SU-DHL-6 (cell line): ENCODE measurements around the gene BCORL1.

Experiments used
- H2AFZ ChIP-seq: fragments of 200-600 bp; sonication (generic); 2 replicates; pipeline ENCODE4 v1.6.1; 2014; ENCODE audit warnings: low read depth, mild to moderate bottlenecking, moderate library complexity, mixed read lengths, antibody characterized with exemption, low read length; ENCODE audit not compliant: severe bottlenecking
- H3F3A ChIP-seq: fragments of 200-600 bp; shearing (Covaris generic); 2 replicates; pipeline ENCODE4 v1.6.0; 2016; ENCODE audit warnings: antibody characterized with exemption, mild to moderate bottlenecking; ENCODE audit not compliant: insufficient read depth
- H3K27ac ChIP-seq: fragments of 200-600 bp; sonication (generic); 2 replicates; pipeline ENCODE4 v1.5.1; 2016; ENCODE audit warnings: low read depth, mild to moderate bottlenecking, low read length, moderate library complexity, mixed read lengths
- H3K27me3 ChIP-seq: fragments of 200-600 bp; sonication (generic), shearing (Covaris generic); 2 replicates; pipeline ENCODE4 v1.6.0; 2014; ENCODE audit warnings: mild to moderate bottlenecking, low read length
- H3K36me3 ChIP-seq: fragments of 200-600 bp; sonication (generic); 2 replicates; pipeline ENCODE4 v1.6.1; 2014; ENCODE audit warnings: mild to moderate bottlenecking, low read length, mixed read lengths
- H3K4me2 ChIP-seq: fragments of 300-600, 200-600 bp; shearing (Covaris generic), sonication (generic); 2 replicates; pipeline ENCODE4 v1.6.0; 2014; ENCODE audit warnings: low read length, low read depth, mild to moderate bottlenecking; ENCODE audit not compliant: poor library complexity, severe bottlenecking
- H3K4me3 ChIP-seq: fragments of 200-600 bp; sonication (generic); 2 replicates; pipeline ENCODE4 v1.5.1; 2014; ENCODE audit warnings: antibody characterized with exemption, low read length, mild to moderate bottlenecking, mixed read lengths; ENCODE audit not compliant: insufficient read depth, poor library complexity, severe bottlenecking
- H3K79me2 ChIP-seq: fragments of 200-600 bp; sonication (generic); 2 replicates; pipeline ENCODE4 v1.6.1; 2014; ENCODE audit warnings: mild to moderate bottlenecking, low read length, moderate library complexity; ENCODE audit not compliant: insufficient read depth
- H3K9ac ChIP-seq: fragments of 200-600 bp; sonication (generic); 2 replicates; pipeline ENCODE4 v1.7.0; 2014; ENCODE audit warnings: mild to moderate bottlenecking, low read length
- H3K9me2 ChIP-seq: fragments of 200-600 bp; sonication (generic); replicated peaks from 2 replicates; pipeline ENCODE4 v1.6.1; 2014; ENCODE audit warnings: low read length; ENCODE audit not compliant: insufficient read depth
- H3K9me3 ChIP-seq: fragments of 200-600 bp; sonication (generic); 2 replicates; pipeline ENCODE4 v1.6.1; 2014; ENCODE audit warnings: low read length, mixed read lengths; ENCODE audit not compliant: insufficient read depth
- H4K20me1 ChIP-seq: fragments of 200-600 bp; sonication (generic); 2 replicates; pipeline ENCODE4 v1.6.1; 2014; ENCODE audit warnings: low read depth, mild to moderate bottlenecking, antibody characterized with exemption, low read length, moderate library complexity, mixed read lengths
- CTCF ChIP-seq: fragments of 200-600 bp; sonication (generic); IDR thresholded peaks from one replicate; pipeline ENCODE4 v1.5.1; 2017; ENCODE audit warnings: antibody characterized with exemption, mild to moderate bottlenecking, low read length, moderate library complexity; ENCODE audit not compliant: insufficient read depth, poor library complexity, severe bottlenecking
- EZH2phosphoT487 ChIP-seq: fragments of 200-600 bp; sonication (generic), shearing (Covaris generic); conservative IDR thresholded peaks from 2 replicates; pipeline ENCODE4 v1.6.1; 2018; ENCODE audit warnings: mild to moderate bottlenecking, antibody characterized with exemption, low read length, moderate library complexity, mixed read lengths

BCORL1 gene

GRCh38 chrX:130085551-130086446 is 103.4 kb downstream of the BCORL1 start:
- H3K9ac ChIP-seq = peak overlapping the region; percentile 47
- H3F3A ChIP-seq = peaks cover 43% of the 10 kb centered on the region
- H3K36me3 ChIP-seq = no peaks in the 10 kb centered on the region
- H2AFZ ChIP-seq = no peak overlapping the region
- no peaks in the 10 kb centered on the region for H4K20me1 ChIP-seq
- peaks cover 25% of the 10 kb centered on the region for H3K79me2 ChIP-seq
- H3K27ac ChIP-seq = peak overlapping the region; percentile 97
- H3K27me3 ChIP-seq = no peaks in the 10 kb centered on the region
- H3K9me2 ChIP-seq = no peaks in the 10 kb centered on the region
- no peaks in the 10 kb centered on the region for H3K9me3 ChIP-seq
- TF ChIP-seq EZH2phosphoT487 (no peak), CTCF (no peak)
- H3K4me2 ChIP-seq = peak overlapping the region; percentile 58
- H3K4me3 ChIP-seq = peak overlapping the region; percentile 28

- Histone ChIP-seq H3K4me3 (peak overlapping the region; percentile 28), H3K9me3 (no peaks in the 10 kb centered on the region), H3K9ac (peak overlapping the region; percentile 47), H3K4me2 (peak overlapping the region; percentile 58), H3K9me2 (no peaks in the 10 kb centered on the region), H3K79me2 (peaks cover 28% of the 10 kb centered on the region), H3F3A (peaks cover 38% of the 10 kb centered on the region), H3K36me3 (no peaks in the 10 kb centered on the region), H4K20me1 (no peaks in the 10 kb centered on the region), H2AFZ (no peak overlapping the region), H3K27me3 (no peaks in the 10 kb centered on the region), H3K27ac (peak overlapping the region; percentile 97)
- no peak for TF ChIP-seq CTCF
Measured at GRCh38 chrX:130086447-130087206, 104.2 kb downstream of the BCORL1 start.

DNA sequence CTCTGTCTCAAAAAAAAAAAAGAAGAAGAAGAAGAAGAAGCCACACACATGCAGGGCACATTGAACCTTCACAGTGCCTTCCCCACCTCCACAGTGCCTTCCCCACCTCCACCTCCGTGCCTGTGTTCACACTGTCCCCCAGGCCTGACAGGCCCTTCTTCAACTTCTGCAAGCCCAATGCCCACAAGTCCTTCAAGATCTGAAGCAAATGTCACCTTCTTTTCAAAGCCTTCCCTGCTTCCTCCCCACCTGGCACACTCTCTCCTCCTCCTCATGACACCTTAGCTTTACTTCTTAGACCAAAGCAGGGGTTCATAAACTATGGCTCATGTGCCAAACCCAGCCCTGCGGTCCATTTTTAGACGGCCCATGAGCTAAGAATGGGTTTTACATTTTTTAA is 107.9 kb downstream of the BCORL1 start:
- H3K27me3 ChIP-seq = no peaks in the 10 kb centered on the region
- no peak for TF ChIP-seq CTCF
- no peak overlapping the region for H3K9ac ChIP-seq
- no peak overlapping the region for H3K4me3 ChIP-seq
- no peaks in the 10 kb centered on the region for H3K36me3 ChIP-seq
- no peaks in the 10 kb centered on the region for H3K9me2 ChIP-seq
- peak overlapping the region; percentile 65 for H3K27ac ChIP-seq
- H3K9me3 ChIP-seq = no peaks in the 10 kb centered on the region
- no peak overlapping the region for H2AFZ ChIP-seq
- peak overlapping the region; percentile 30 for H3K4me2 ChIP-seq
- no peaks in the 10 kb centered on the region for H4K20me1 ChIP-seq
- peaks cover 16% of the 10 kb centered on the region for H3F3A ChIP-seq
- H3K79me2 ChIP-seq = peaks cover 28% of the 10 kb centered on the region
